GM19023 (cell line): Measurements from ENCODE around the gene ZGPAT.

Experiments used
- ATAC-seq: cut with Tn5 transposase; IDR thresholded peaks from one replicate; pipeline ENCODE4 v1.9.1; 2021; ENCODE audit warnings: mild to moderate bottlenecking, moderate library complexity; ENCODE audit not compliant: unreplicated experiment

Gene ZGPAT

GRCh38 chr20:63732118-63733095 lies 24.6 kb downstream of the ZGPAT start:
- no peak for ATAC-seq

- no peak for ATAC-seq
Measured at GRCh38 chr20:63733117-63733516, 25.3 kb downstream of the ZGPAT start.

GRCh38 chr20:63733579-63734081 lies 25.8 kb downstream of the ZGPAT start:
- no peak for ATAC-seq

- ATAC-seq = no peak
Measured at GRCh38 chr20:63734111-63734945, 26.5 kb downstream of the ZGPAT start.

- ATAC-seq = no peak
Measured at GRCh38 chr20:63734946-63735858, 27.4 kb downstream of the ZGPAT start.

GRCh38 chr20:63735859-63736718 lies 28.2 kb downstream of the ZGPAT start, which contains the start of gene LIME1:
TSS of gene LIME1 (plus strand) at chr20:63736664. CDS start at chr20:63737550, 886 bp downstream.
- no peak for ATAC-seq

GRCh38 chr20:63736893-63737694 lies 29.3 kb downstream of the ZGPAT start:
- ATAC-seq = no peak

- no peak for ATAC-seq
Measured at GRCh38 chr20:63737695-63737944, 29.8 kb downstream of the ZGPAT start.

- no peak for ATAC-seq
Measured at GRCh38 chr20:63737945-63738686, 30.3 kb downstream of the ZGPAT start.

- ATAC-seq = no peak
Measured at GRCh38 chr20:63738687-63739129, 30.9 kb downstream of the ZGPAT start.

- peak; percentile 42 for ATAC-seq
Measured at GRCh38 chr20:63739130-63740069, 31.6 kb downstream of the ZGPAT start, which contains the start of gene SLC2A4RG. TSS of gene SLC2A4RG (plus strand) at chr20:63739776. CDS start at chr20:63739913, 137 bp downstream.

- ATAC-seq = no peak
Measured at GRCh38 chr20:63740070-63740626, 32.3 kb downstream of the ZGPAT start.

GRCh38 chr20:63740627-63741353 lies 33.0 kb downstream of the ZGPAT start:
- no peak for ATAC-seq

GRCh38 chr20:63741354-63741675 lies 33.5 kb downstream of the ZGPAT start:
- ATAC-seq = no peak

GRCh38 chr20:63741676-63742380 lies 34.0 kb downstream of the ZGPAT start:
- no peak for ATAC-seq
